Measurements from ENCODE around the gene IER3.
A peak's percentile ranks its signal among the peaks of the same experiment; 100 is the strongest.

IER3 gene

GRCh38 chr6:30705620-30706019, 38.7 kb downstream of the IER3 start:
- peaks cover 29% of the 10 kb centered on the region for H3K36me3 Mint-ChIP-seq (ENCODE audit: insufficient read depth)
- H3K9me3 Mint-ChIP-seq, result no peaks in the 10 kb centered on the region
- peaks cover 3 to 9% of the 10 kb centered on the region in 2 donors for H3K4me1 Mint-ChIP-seq (ENCODE audit: low read depth in 2 of 2)
- no peaks in the 10 kb centered on the region for H3K27me3 Mint-ChIP-seq
- H3K4me3 Mint-ChIP-seq, result no peak overlapping the region
- DNase-seq (no peak), ATAC-seq (replicated peaks) (no peak)
- peak overlapping the region in 1 of 2 donors; percentile 59 for H3K27ac Mint-ChIP-seq

- Mint-ChIP-seq H3K4me3 (no peak overlapping the region), H3K9me3 (no peaks in the 10 kb centered on the region), H3K27me3 (no peaks in the 10 kb centered on the region), H3K4me1 (ENCODE audit: low read depth in 2 of 2) (peaks cover 3 to 9% of the 10 kb centered on the region in 2 donors), H3K27ac (peak overlapping the region; percentile 9 to 27), H3K36me3 (ENCODE audit: insufficient read depth) (peaks cover 31% of the 10 kb centered on the region)
- no peak for ATAC-seq (replicated peaks)
- DNase-seq, result no peak
These were observed 40.5 kb downstream of the IER3 start for GRCh38 chr6:30703821-30704220.

GRCh38 chr6:30703011-30703410, 41.3 kb downstream of the IER3 start:
- Mint-ChIP-seq H3K27me3 (no peaks in the 10 kb centered on the region), H3K4me1 (ENCODE audit: low read depth in 2 of 2) (peaks cover 3 to 8% of the 10 kb centered on the region in 2 donors), H3K9me3 (no peaks in the 10 kb centered on the region), H3K27ac (no peak overlapping the region), H3K4me3 (no peak overlapping the region), H3K36me3 (ENCODE audit: insufficient read depth) (peaks cover 31% of the 10 kb centered on the region)
- DNase-seq (no peak), ATAC-seq (replicated peaks) (no peak)

GRCh38 chr6:30700340-30700739, 44.0 kb downstream of the IER3 start:
- Mint-ChIP-seq H3K27ac (no peak overlapping the region), H3K27me3 (no peaks in the 10 kb centered on the region), H3K4me3 (no peak overlapping the region), H3K9me3 (no peaks in the 10 kb centered on the region), H3K36me3 (ENCODE audit: insufficient read depth) (peaks cover 23% of the 10 kb centered on the region), H3K4me1 (ENCODE audit: low read depth in 2 of 2) (peaks cover 2 to 3% of the 10 kb centered on the region in 2 donors)
- DNase-seq (no peak), ATAC-seq (replicated peaks) (no peak)

GRCh38 chr6:30696432-30696831, 47.9 kb downstream of the IER3 start:
- no peaks in the 10 kb centered on the region for H3K9me3 Mint-ChIP-seq
- no peak overlapping the region for H3K4me3 Mint-ChIP-seq
- ATAC-seq (replicated peaks) (no peak), DNase-seq (no peak)
- H3K27me3 Mint-ChIP-seq, result no peaks in the 10 kb centered on the region
- no peak overlapping the region for H3K27ac Mint-ChIP-seq
- H3K36me3 Mint-ChIP-seq (ENCODE audit: insufficient read depth), result peaks cover 17% of the 10 kb centered on the region
- peaks cover 0 to under 1% of the 10 kb centered on the region in 2 donors for H3K4me1 Mint-ChIP-seq (ENCODE audit: low read depth in 2 of 2)
